Measurements from ENCODE around the gene ASB2. TPM values are rescaled to one million over a fixed set of nuclear protein-coding genes. Genes with fewer than 3 reads are reported as not detected.

The ASB2 gene
- total RNA-seq, 1 experiment from 2014 or later = not detected

DNA sequence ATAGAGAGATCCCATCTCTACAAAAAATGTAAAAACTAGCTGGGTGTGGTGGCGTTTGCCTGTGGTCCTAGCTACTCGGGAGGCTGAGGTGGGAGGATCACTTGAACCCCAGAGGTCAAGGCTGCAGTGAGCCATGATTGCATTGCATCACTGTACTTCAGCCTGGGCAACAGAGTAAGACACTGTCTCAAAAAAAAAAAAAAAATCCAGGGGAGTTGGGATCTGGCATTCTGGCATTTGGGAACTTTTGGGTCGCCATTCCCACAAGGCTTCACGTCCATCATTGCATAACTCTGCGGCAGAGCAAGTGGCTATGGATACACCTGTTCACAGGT is 83.9 kb downstream of the ASB2 start:
- no peak for DNase-seq (ENCODE audit: low spot score)
- POLR2A ChIA-PET (ENCODE audit: low non-redundant PET) = no interaction called here
- CTCF ChIA-PET = interaction anchor here (0.8 kb wide), 1 partner anchor 35 kb away, joined by 3 read pairs; no protein-coding TSS in a partner anchor

DNA sequence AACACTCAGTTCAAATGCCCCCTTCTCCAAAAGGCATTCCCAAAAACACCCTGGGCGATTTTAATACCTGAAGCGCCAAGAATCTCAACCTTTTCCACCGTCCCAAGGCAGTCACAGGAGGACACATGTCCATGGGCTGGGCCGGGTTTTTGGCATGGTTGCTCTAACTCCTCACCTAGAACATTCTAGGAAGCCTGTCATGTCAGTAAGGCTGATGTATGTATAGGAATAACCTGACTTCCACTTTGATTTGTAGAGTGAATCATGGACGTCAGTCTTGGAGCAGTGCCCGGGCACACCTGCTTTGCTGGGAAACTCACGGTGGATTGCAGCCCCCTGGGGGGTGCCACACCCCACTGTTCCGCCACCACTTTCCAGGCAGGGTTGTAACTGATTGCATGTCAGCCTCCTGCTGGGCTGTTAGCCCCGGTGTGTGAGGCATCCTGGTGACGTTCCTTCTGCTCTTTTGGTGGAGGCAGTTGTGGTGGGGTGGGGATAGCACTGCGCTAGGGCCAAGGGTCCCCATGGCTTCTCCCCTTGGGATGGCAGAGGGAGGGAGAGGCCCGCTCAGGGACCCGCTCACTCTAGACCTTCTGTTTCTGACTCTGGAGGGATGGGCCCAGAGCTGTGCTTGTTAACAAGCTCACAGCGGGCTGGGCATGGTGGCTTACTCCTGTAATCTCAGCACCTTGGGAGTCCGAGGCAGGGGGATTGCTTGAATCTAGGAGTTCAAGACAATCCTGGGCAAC is 84.4 kb downstream of the ASB2 start:
- H3K27me3 ChIP-seq (replicated peaks; ENCODE audit: insufficient read depth, low read depth, low read length, poor library complexity) = peaks cover 38% of the 10 kb centered on the region
- no TSS peak for BruUV-seq (replicated peaks)
- H3K27ac ChIP-seq (ENCODE audit: low read depth, low read length, poor library complexity, severe bottlenecking) = no peak overlapping the region
- intact Hi-C loops (cut with micrococcal nuclease; ENCODE audit: unreplicated experiment) = loop anchor here (2.0 kb wide), 1 partner anchor 237 kb away; no protein-coding TSS in a partner anchor
- H3K9me3 ChIP-seq (ENCODE audit: low read depth, low read length, poor library complexity, severe bottlenecking) = no peaks in the 10 kb centered on the region
- POLR2A ChIA-PET (ENCODE audit: low non-redundant PET) = no interaction called here
- H3K36me3 ChIP-seq (ENCODE audit: insufficient read depth, low read length, poor library complexity, severe bottlenecking) = no peaks in the 10 kb centered on the region
- CTCF ChIA-PET = interaction anchor here (0.8 kb wide), 1 partner anchor 34 kb away, joined by 3 read pairs; no protein-coding TSS in a partner anchor
- DNase-seq (ENCODE audit: low spot score) = no peak
- TF ChIP-seq EZH2 (IDR thresholded peaks at IDR 0.05; ENCODE audit: borderline replicate concordance, low read depth, low read length, poor library complexity, severe bottlenecking) = no peak
- H3K4me1 ChIP-seq (ENCODE audit: insufficient read depth, low read length, poor library complexity, severe bottlenecking) = no peaks in the 10 kb centered on the region
- H3K4me3 ChIP-seq (ENCODE audit: low read depth, low read length, poor library complexity, severe bottlenecking) = no peak overlapping the region

More for the DNA sequence above, 83.9 kb downstream of the ASB2 start:
- intact Hi-C loops (cut with micrococcal nuclease; ENCODE audit: unreplicated experiment) = loop anchor here (2.0 kb wide), 1 partner anchor 238 kb away; no protein-coding TSS in a partner anchor
- Histone ChIP-seq H3K4me1 (ENCODE audit: insufficient read depth, low read length, poor library complexity, severe bottlenecking) (no peaks in the 10 kb centered on the region), H3K9me3 (ENCODE audit: low read depth, low read length, poor library complexity, severe bottlenecking) (no peaks in the 10 kb centered on the region), H3K4me3 (ENCODE audit: low read depth, low read length, poor library complexity, severe bottlenecking) (no peak overlapping the region), H3K36me3 (ENCODE audit: insufficient read depth, low read length, poor library complexity, severe bottlenecking) (no peaks in the 10 kb centered on the region), H3K27ac (ENCODE audit: low read depth, low read length, poor library complexity, severe bottlenecking) (no peak overlapping the region), H3K27me3 (replicated peaks; ENCODE audit: insufficient read depth, low read depth, low read length, poor library complexity) (peaks cover 33% of the 10 kb centered on the region)
- TF ChIP-seq, protein P1, sequence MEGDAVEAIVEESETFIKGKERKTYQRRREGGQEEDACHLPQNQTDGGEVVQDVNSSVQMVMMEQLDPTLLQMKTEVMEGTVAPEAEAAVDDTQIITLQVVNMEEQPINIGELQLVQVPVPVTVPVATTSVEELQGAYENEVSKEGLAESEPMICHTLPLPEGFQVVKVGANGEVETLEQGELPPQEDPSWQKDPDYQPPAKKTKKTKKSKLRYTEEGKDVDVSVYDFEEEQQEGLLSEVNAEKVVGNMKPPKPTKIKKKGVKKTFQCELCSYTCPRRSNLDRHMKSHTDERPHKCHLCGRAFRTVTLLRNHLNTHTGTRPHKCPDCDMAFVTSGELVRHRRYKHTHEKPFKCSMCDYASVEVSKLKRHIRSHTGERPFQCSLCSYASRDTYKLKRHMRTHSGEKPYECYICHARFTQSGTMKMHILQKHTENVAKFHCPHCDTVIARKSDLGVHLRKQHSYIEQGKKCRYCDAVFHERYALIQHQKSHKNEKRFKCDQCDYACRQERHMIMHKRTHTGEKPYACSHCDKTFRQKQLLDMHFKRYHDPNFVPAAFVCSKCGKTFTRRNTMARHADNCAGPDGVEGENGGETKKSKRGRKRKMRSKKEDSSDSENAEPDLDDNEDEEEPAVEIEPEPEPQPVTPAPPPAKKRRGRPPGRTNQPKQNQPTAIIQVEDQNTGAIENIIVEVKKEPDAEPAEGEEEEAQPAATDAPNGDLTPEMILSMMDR (conservative IDR thresholded peaks at IDR 0.05; ENCODE audit: low read depth, low read length) = no peak
- no peak for TF ChIP-seq EZH2 (IDR thresholded peaks at IDR 0.05; ENCODE audit: borderline replicate concordance, low read depth, low read length, poor library complexity, severe bottlenecking)
- BruUV-seq (replicated peaks) = no TSS peak

DNA sequence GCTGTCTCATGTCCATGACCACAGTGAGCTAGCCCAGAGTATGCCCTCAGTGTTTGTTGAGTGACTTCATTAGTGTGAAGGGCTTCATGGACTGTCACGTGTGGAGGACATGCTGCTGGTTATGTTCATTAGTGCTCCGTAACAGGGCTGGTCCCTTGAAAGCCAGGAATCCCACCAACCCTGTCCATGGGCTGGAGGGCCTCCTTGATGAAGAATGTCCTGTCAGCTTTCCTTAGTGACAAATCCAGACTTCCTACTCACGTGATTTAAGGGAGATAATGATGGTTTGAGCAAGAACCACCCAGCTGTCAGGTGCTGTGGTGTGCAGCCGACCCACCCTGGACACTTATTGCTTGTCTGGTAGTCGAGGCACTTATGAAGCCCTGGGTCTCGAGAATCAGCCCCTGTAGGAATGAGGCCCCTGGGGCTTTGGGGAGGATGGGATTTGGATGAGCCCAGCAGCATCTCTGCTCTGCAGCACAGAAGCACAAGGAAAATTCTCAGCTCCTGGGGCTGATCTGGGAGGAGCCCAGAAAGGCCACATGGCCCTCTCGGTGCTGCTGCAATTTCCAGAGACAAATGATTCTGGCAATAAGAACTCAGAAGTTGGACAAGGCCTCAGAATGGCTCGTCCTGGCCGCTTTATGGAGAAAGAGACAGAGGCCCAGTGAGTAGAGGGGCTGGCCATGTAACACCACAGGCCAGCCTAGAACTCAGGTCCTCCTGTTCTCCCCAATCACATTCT is 86.5 kb downstream of the ASB2 start:
- Histone ChIP-seq H3K27ac (ENCODE audit: low read depth, low read length, poor library complexity, severe bottlenecking) (no peak overlapping the region), H3K4me1 (ENCODE audit: insufficient read depth, low read length, poor library complexity, severe bottlenecking) (no peaks in the 10 kb centered on the region), H3K4me3 (ENCODE audit: low read depth, low read length, poor library complexity, severe bottlenecking) (no peak overlapping the region), H3K9me3 (ENCODE audit: low read depth, low read length, poor library complexity, severe bottlenecking) (no peaks in the 10 kb centered on the region), H3K36me3 (ENCODE audit: insufficient read depth, low read length, poor library complexity, severe bottlenecking) (no peaks in the 10 kb centered on the region), H3K27me3 (replicated peaks; ENCODE audit: insufficient read depth, low read depth, low read length, poor library complexity) (peaks cover 55% of the 10 kb centered on the region)
- intact Hi-C loops (cut with micrococcal nuclease; ENCODE audit: unreplicated experiment) = no loop called here
- DNase-seq (ENCODE audit: low spot score) = no peak
- no TSS peak for BruUV-seq (replicated peaks)
- POLR2A ChIA-PET (ENCODE audit: low non-redundant PET) = no interaction called here
- no peak for TF ChIP-seq EZH2 (IDR thresholded peaks at IDR 0.05; ENCODE audit: borderline replicate concordance, low read depth, low read length, poor library complexity, severe bottlenecking)
- TF ChIP-seq, protein P1 (conservative IDR thresholded peaks at IDR 0.05; ENCODE audit: low read depth, low read length) = no peak
- CTCF ChIA-PET = no interaction called here

Measured in A673 (cell line).